ENCODE measurements around the gene NEK7. TPM values are rescaled to one million over a fixed set of nuclear protein-coding genes. Genes with fewer than 3 reads are reported as not detected.

The NEK7 gene
- total and polyA plus RNA-seq, 9 of the 15 experiments (the other 6 are each of a cell fraction or from before 2014, with no cell fraction given), result 8.5 to 37.3 (median 27.7) TPM

DNA sequence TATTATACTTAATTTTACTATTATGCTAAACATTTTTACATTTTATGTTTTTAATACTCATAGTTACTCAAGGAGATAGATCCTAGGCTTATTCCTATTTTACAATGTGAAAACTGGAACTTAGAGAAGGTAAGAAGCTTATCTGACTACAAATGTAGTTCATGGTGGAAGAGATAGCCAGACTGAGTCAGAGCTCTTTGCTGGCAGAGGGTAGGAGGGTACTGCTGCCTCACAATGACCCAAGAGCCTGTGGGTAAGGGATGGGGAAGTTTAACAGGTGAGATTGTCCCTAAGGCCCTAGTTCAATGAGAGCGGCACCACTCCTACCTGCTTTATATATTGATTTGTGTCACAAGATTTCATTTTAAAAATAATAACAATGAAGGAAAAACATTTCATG is 34.1 kb upstream of the NEK7 start (continued):
- TF ChIP-seq EP300 (IDR thresholded peaks at IDR 0.05; ENCODE audit: low read length) (peak; percentile 9; the same call in 1 of the 2 replicates), ETV5 (CRISPR knock-in tag; IDR thresholded peaks at IDR 0.05; ENCODE audit: low read depth) (no peak), MCM5 (IDR thresholded peaks at IDR 0.05; ENCODE audit: low read depth) (no peak), PHB2 (IDR thresholded peaks at IDR 0.05; ENCODE audit: low read depth) (peak; percentile 19; the same call in 1 of the 2 replicates), ZKSCAN8 (CRISPR knock-in tag; IDR thresholded peaks at IDR 0.05) (no peak), TGIF2 (CRISPR knock-in tag; IDR thresholded peaks at IDR 0.05) (no peak), SMARCA4 (IDR thresholded peaks at IDR 0.05) (peak; percentile 85), STAT5A (IDR thresholded peaks at IDR 0.05; ENCODE audit: borderline replicate concordance, low read length) (peak; percentile 50; the same call in 1 of the 2 replicates), ELF2 (CRISPR knock-in tag; IDR thresholded peaks at IDR 0.05) (no peak), SMARCE1 (IDR thresholded peaks at IDR 0.05) (peak; percentile 69; the same call in 1 of the 2 replicates), GATAD2B (IDR thresholded peaks at IDR 0.05; ENCODE audit: borderline replicate concordance) (no peak)
- TF ChIP-seq, protein P1, sequence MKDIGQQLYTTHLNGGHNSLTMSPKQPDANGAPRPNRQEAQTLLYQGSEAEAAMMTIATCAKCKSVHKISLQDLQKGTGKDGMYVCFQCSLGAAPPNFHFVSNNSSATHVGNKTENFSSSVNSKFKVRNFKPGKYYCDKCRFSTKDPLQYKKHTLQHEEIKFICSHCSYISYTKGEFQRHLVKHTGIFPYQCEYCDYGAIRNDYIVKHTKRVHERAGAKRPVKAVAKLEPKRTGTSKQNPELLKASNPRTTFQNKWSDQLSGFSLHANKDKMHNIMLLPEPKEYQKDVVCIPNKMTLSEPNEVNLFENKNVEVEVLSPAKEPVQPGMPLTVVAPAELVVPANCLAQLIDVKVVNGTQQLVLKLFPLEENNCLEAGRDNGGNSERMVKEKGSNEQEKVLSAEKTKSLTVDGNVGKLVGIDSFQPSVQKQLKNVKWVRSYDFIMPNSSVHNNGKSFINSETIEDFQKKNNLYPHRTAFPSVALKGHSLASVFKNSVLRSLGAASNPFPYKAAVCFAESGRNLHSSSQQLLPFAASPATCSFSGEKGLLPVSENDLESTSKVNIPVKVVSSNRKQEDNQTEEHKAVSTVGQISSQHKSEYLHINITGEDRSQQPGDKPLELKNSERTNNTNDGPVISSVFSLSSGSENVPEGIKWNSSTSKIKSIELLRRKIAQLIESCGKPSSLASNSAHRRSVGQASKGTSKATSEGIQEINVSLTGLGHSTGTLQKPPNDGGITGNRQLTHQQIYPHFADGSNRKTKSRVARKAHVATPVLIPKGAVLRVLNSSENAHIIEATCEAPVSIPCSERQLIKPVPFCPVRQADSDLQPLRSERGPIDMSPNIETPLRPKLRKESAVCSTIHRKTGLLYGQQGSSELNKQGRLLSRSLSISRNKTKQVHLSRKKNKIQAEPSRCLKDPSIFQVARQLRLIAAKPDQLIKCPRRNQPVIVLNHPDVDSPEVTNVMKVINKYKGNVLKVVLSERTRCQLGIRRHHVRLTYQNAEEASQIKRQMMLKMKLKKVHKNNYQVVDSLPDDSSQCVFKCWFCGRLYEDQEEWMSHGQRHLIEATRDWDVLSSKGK (CRISPR knock-in tag; IDR thresholded peaks at IDR 0.05), result no peak
- TF ChIP-seq, protein P2, sequence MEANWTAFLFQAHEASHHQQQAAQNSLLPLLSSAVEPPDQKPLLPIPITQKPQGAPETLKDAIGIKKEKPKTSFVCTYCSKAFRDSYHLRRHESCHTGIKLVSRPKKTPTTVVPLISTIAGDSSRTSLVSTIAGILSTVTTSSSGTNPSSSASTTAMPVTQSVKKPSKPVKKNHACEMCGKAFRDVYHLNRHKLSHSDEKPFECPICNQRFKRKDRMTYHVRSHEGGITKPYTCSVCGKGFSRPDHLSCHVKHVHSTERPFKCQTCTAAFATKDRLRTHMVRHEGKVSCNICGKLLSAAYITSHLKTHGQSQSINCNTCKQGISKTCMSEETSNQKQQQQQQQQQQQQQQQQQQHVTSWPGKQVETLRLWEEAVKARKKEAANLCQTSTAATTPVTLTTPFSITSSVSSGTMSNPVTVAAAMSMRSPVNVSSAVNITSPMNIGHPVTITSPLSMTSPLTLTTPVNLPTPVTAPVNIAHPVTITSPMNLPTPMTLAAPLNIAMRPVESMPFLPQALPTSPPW (CRISPR knock-in tag; IDR thresholded peaks at IDR 0.05), result no peak
- TF ChIP-seq, protein P3, sequence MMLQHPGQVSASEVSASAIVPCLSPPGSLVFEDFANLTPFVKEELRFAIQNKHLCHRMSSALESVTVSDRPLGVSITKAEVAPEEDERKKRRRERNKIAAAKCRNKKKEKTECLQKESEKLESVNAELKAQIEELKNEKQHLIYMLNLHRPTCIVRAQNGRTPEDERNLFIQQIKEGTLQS (IDR thresholded peaks at IDR 0.05), result 0 out of 2 replicates have a peak, but pooled peaks have one; percentile 13
- TF ChIP-seq, protein P3 (CRISPR knock-in tag; conservative IDR thresholded peaks at IDR 0.05), result no peak
- TF ChIP-seq, protein P4, sequence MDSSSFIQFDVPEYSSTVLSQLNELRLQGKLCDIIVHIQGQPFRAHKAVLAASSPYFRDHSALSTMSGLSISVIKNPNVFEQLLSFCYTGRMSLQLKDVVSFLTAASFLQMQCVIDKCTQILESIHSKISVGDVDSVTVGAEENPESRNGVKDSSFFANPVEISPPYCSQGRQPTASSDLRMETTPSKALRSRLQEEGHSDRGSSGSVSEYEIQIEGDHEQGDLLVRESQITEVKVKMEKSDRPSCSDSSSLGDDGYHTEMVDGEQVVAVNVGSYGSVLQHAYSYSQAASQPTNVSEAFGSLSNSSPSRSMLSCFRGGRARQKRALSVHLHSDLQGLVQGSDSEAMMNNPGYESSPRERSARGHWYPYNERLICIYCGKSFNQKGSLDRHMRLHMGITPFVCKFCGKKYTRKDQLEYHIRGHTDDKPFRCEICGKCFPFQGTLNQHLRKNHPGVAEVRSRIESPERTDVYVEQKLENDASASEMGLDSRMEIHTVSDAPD (CRISPR knock-in tag; IDR thresholded peaks at IDR 0.05), result no peak
- TF ChIP-seq, protein P5, sequence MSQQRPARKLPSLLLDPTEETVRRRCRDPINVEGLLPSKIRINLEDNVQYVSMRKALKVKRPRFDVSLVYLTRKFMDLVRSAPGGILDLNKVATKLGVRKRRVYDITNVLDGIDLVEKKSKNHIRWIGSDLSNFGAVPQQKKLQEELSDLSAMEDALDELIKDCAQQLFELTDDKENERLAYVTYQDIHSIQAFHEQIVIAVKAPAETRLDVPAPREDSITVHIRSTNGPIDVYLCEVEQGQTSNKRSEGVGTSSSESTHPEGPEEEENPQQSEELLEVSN (IDR thresholded peaks at IDR 0.05; ENCODE audit: borderline replicate concordance in 1 of 2, extremely low read depth in 1 of 2, insufficient read depth in 1 of 2, insufficient read length in 1 of 2, low read depth in 1 of 2, low read length in 1 of 2, poor library complexity in 1 of 2, severe bottlenecking in 1 of 2), result no peak
